PC-9 (cell line): ENCODE data around the gene TMEM151B. TPM values are rescaled to one million over a fixed set of nuclear protein-coding genes. Genes with fewer than 3 reads are reported as not detected.
A peak's percentile ranks its signal among the peaks of the same experiment; 100 is the strongest.

ENCODE experiments used
- BruUV-seq: library from RNA; stranded (reverse); fragments of 400-500 nt; replicated peaks from 2 replicates; lab custom pipeline; 2021; lab: Mats Ljungman, UMichigan
- CTCF ChIA-PET: fragments of 300-600 bp; sonication (Branson Sonifier 250); formaldehyde crosslinking; loops from one replicate; lab custom pipeline; 2022; ENCODE audit warnings: antibody characterized with exemption; lab: Charles Lee
- POLR2A ChIA-PET: fragments of 300-600 bp; sonication (Branson Sonifier 250); formaldehyde crosslinking; loops from one replicate; lab custom pipeline; 2022; ENCODE audit warnings: antibody characterized with exemption; ENCODE audit not compliant: unreplicated experiment; lab: Charles Lee
- DNase-seq, 2 experiments: peaks; one replicate each; pipeline versions ENCODE4 v3.0.0 to v3.0.0-alpha.2; 2015 to 2022; ENCODE audit warnings: mixed read lengths in 1 of 2
- H2AFZ ChIP-seq: fragments of 200-600 bp; sonication (generic); 2 replicates; pipeline ENCODE4 v1.8.1; 2017; ENCODE audit warnings: antibody characterized with exemption
- H3F3A ChIP-seq: fragments of 200-600 bp; sonication (generic); 2 replicates; pipeline ENCODE4 v1.8.1; 2017; ENCODE audit warnings: antibody characterized with exemption, mild to moderate bottlenecking, low read depth; ENCODE audit not compliant: insufficient read depth
- H3K27ac ChIP-seq: fragments of 200-600 bp; sonication (generic); 2 replicates; pipeline ENCODE4 v1.6.1; 2016; ENCODE audit warnings: mixed run types
- H3K27me3 ChIP-seq: fragments of 200-600 bp; sonication (generic); 2 replicates; pipeline ENCODE4 v1.6.1; 2016; ENCODE audit warnings: low read depth, mixed run types; ENCODE audit not compliant: insufficient read depth
- H3K36me3 ChIP-seq: fragments of 200-600 bp; sonication (generic); 2 replicates; pipeline ENCODE4 v1.6.1; 2016; ENCODE audit warnings: low read depth, mixed run types
- H3K4me1 ChIP-seq: fragments of 200-600 bp; sonication (generic); replicated peaks from 2 replicates; pipeline ENCODE4 v1.6.1; 2016; ENCODE audit warnings: mixed run types; ENCODE audit not compliant: insufficient read depth
- H3K4me2 ChIP-seq: fragments of 200-600 bp; sonication (generic); 2 replicates; pipeline ENCODE4 v1.6.1; 2017; ENCODE audit warnings: mixed run types
- H3K4me3 ChIP-seq: fragments of 200-600 bp; sonication (generic); 2 replicates; pipeline ENCODE4 v1.6.1; 2016; ENCODE audit warnings: mixed run types
- H3K79me2 ChIP-seq: fragments of 200-600 bp; sonication (generic); 2 replicates; pipeline ENCODE4 v1.6.1; 2017; ENCODE audit warnings: low read depth, mixed run types
- H3K9me2 ChIP-seq: fragments of 200-600 bp; sonication (generic); 2 replicates; pipeline ENCODE4 v1.8.1; 2017; ENCODE audit warnings: mild to moderate bottlenecking; ENCODE audit not compliant: insufficient read depth
- H3K9me3 ChIP-seq: fragments of 200-600 bp; sonication (generic); 2 replicates; pipeline ENCODE4 v1.8.1; 2016; ENCODE audit warnings: low read depth; ENCODE audit not compliant: insufficient read depth
- H4K20me1 ChIP-seq: fragments of 200-600 bp; sonication (generic); 2 replicates; pipeline ENCODE4 v1.8.1; 2017; ENCODE audit not compliant: insufficient read depth
- EZH2 ChIP-seq: fragments of 200-600 bp; sonication (generic); IDR thresholded peaks from 2 replicates; pipeline ENCODE4 v1.8.0; 2017; ENCODE audit warnings: antibody characterized with exemption, low read depth
- intact Hi-C: fragments of 100-400 bp; cut with micrococcal nuclease; formaldehyde crosslinking; loops from one replicate; pipeline ENCODE4 v1.10.0; 2022; ENCODE audit not compliant: unreplicated experiment
- total RNA-seq: library from RNA; stranded (reverse); gene quantifications from 2 replicates; pipeline ENCODE4 v1.2.3, GENCODE V29; 2021
- TF ChIP-seq, protein P1 (sequence below): fragments of 200-600 bp; sonication (generic); conservative IDR thresholded peaks from 2 replicates; pipeline ENCODE4 v1.6.1; 2017; ENCODE audit warnings: mixed run types, antibody characterized with exemption, mild to moderate bottlenecking, moderate library complexity

Gene TMEM151B
- total RNA-seq, 1 experiment from 2014 or later, result not detected

GRCh38 chr6:44226368-44227147 is 43.7 kb upstream of the TMEM151B start:
- ChIA-PET CTCF (no interaction called here), POLR2A (no interaction called here)
- H3K4me1 ChIP-seq, result peaks cover 21% of the 10 kb centered on the region
- H3K79me2 ChIP-seq, result peaks cover 13% of the 10 kb centered on the region
- H4K20me1 ChIP-seq, result peaks cover 3% of the 10 kb centered on the region; the same call in 1 of the 2 replicates
- no peaks in the 10 kb centered on the region for H3K9me3 ChIP-seq
- no peaks in the 10 kb centered on the region for H3K27me3 ChIP-seq
- peaks cover 9% of the 10 kb centered on the region; the same call in 1 of the 2 replicates for H3F3A ChIP-seq
- no peaks in the 10 kb centered on the region for H3K9me2 ChIP-seq
- no peak for DNase-seq
- TF ChIP-seq, protein P1, sequence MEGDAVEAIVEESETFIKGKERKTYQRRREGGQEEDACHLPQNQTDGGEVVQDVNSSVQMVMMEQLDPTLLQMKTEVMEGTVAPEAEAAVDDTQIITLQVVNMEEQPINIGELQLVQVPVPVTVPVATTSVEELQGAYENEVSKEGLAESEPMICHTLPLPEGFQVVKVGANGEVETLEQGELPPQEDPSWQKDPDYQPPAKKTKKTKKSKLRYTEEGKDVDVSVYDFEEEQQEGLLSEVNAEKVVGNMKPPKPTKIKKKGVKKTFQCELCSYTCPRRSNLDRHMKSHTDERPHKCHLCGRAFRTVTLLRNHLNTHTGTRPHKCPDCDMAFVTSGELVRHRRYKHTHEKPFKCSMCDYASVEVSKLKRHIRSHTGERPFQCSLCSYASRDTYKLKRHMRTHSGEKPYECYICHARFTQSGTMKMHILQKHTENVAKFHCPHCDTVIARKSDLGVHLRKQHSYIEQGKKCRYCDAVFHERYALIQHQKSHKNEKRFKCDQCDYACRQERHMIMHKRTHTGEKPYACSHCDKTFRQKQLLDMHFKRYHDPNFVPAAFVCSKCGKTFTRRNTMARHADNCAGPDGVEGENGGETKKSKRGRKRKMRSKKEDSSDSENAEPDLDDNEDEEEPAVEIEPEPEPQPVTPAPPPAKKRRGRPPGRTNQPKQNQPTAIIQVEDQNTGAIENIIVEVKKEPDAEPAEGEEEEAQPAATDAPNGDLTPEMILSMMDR, result no peak
- no peak for TF ChIP-seq EZH2
- H3K4me2 ChIP-seq, result no peak overlapping the region
- H3K27ac ChIP-seq, result no peak overlapping the region
- no peak overlapping the region for H2AFZ ChIP-seq
- no peak overlapping the region for H3K4me3 ChIP-seq
- BruUV-seq, result no TSS peak
- no peaks in the 10 kb centered on the region for H3K36me3 ChIP-seq
- intact Hi-C loops, result no loop called here

DNA sequence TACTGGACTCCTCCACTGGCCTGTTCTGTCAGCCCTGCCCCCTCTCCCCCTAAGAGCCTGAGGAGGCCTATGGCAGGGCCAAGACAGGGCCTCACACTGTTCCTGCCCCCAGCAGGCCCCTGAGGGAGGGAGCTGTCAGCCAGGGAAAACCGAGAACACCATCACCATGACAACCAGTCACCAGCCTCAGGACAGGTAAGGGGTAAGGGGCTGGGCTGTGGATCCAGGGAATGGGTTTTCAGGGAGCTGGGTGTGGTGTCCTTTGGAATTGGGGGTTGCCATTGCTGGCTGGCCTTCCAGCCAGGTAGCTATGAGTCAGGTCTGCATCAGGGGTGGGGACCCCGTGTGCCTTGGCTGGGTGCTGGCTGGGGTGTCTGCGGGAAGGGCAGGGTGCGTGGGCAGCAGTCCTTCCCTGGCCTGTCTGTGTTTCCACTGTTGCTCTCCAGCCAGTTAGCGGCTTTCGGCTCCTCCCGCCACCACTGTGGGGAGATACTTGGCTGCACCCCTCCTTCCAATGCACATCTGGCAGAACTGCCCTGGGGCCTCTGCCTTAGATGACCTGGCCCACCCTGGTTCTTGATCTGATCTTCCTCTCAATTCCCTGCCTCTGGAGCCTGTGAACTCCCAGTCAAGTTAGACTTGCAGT is 43.0 kb upstream of the TMEM151B start:
- ChIA-PET CTCF (interaction anchor here (0.6 kb wide), 1 partner anchor 74 kb away, joined by 5 read pairs; no protein-coding TSS in a partner anchor), POLR2A (interaction anchor here (0.5 kb wide), 1 partner anchor 20 kb away, joined by 3 read pairs; the partner anchor contains the start of gene HSP90AB1)
- Histone ChIP-seq H3K4me1 (peaks cover 17% of the 10 kb centered on the region), H3K27ac (no peak overlapping the region), H4K20me1 (peaks cover 3% of the 10 kb centered on the region; the same call in 1 of the 2 replicates), H3K4me2 (no peak overlapping the region), H3K36me3 (no peaks in the 10 kb centered on the region), H3K27me3 (no peaks in the 10 kb centered on the region), H3K9me2 (no peaks in the 10 kb centered on the region), H3F3A (peaks cover 8% of the 10 kb centered on the region; the same call in 1 of the 2 replicates), H3K79me2 (peaks cover 13% of the 10 kb centered on the region), H2AFZ (no peak overlapping the region), H3K9me3 (no peaks in the 10 kb centered on the region), H3K4me3 (no peak overlapping the region)
- peak in 1 of 2 experiments; percentile 26 for DNase-seq
- intact Hi-C loops, result no loop called here
- BruUV-seq, result no TSS peak
- no peak for TF ChIP-seq EZH2
- TF ChIP-seq, protein P1, result no peak

DNA sequence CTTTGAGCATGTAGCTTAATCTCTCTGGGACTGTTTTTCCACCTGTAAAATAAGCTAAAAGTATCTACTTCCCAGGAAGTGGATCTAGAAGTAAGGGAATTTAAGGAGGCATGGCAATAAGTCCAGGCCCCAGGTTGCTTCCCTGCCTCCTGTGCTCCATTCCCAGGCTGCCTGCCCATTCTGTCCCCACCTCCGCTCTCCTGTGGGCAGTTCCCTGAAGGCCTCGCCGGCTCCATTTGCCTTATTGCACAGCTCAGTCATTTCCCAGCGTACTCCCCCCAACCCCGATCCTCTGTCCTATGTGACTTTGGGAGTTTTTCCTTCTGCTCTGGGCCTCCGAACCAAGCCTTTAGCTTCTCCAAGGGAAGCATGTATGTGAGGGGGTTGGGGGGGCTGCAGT is 42.2 kb upstream of the TMEM151B start:
- no peaks in the 10 kb centered on the region for H3K27me3 ChIP-seq
- peaks cover 11% of the 10 kb centered on the region for H3K4me1 ChIP-seq
- peaks cover under 1% of the 10 kb centered on the region; the same call in 1 of the 2 replicates for H3F3A ChIP-seq
- TF ChIP-seq, protein P1, result no peak
- TF ChIP-seq EZH2, result no peak
- peaks cover 3% of the 10 kb centered on the region; the same call in 1 of the 2 replicates for H4K20me1 ChIP-seq
- peaks cover 13% of the 10 kb centered on the region for H3K79me2 ChIP-seq
- intact Hi-C loops, result no loop called here
- no peak overlapping the region for H2AFZ ChIP-seq
- no peak overlapping the region for H3K4me2 ChIP-seq
- DNase-seq, result no peak
- no peaks in the 10 kb centered on the region for H3K36me3 ChIP-seq
- ChIA-PET CTCF (interaction anchor here (0.9 kb wide), 1 partner anchor 10 kb away, joined by 3 read pairs; no protein-coding TSS in a partner anchor), POLR2A (interaction anchor here (0.5 kb wide), 1 partner anchor 19 kb away, joined by 3 read pairs; the partner anchor contains the start of gene HSP90AB1)
- BruUV-seq, result no TSS peak
- no peak overlapping the region for H3K4me3 ChIP-seq
- no peak overlapping the region for H3K27ac ChIP-seq
- no peaks in the 10 kb centered on the region for H3K9me2 ChIP-seq
- H3K9me3 ChIP-seq, result no peaks in the 10 kb centered on the region
